Left lung (tissue), 10 donors: ENCODE data around the gene C19orf38. TPM values are rescaled to one million over a fixed set of nuclear protein-coding genes. Genes with fewer than 3 reads are reported as not detected.

ENCODE experiments used
- ATAC-seq: fragments of 200-7000 bp; cut with Tn5 transposase; one replicate; pipeline ENCODE4 v1.9.1; 2020; ENCODE audit warnings: moderate library complexity
- DNase-seq, 4 donors: peaks; one replicate each; pipeline ENCODE4 v3.0.0-alpha.2; 2013 to 2020
- H3K27ac ChIP-seq, 2 donors: fragments of 200-600 bp; sonication (generic) in 1 of 2; one replicate each; pipeline versions ENCODE4 v1.5.0 to v1.8.0; 2020 to 2021
- H3K27me3 ChIP-seq, 2 donors: fragments of 200-600 bp; sonication (generic) in 1 of 2; one replicate each; pipeline versions ENCODE4 v1.5.0 to v1.8.0; 2020 to 2021
- H3K36me3 ChIP-seq, 2 donors: fragments of 200-600 bp; sonication (generic) in 1 of 2; one replicate each; pipeline versions ENCODE4 v1.5.0 to v1.8.0; 2020 to 2021
- H3K4me1 ChIP-seq, 2 donors: fragments of 200-600 bp; one replicate each; pipeline ENCODE4 v1.8.0; 2021
- H3K4me3 ChIP-seq, 2 donors: fragments of 200-600 bp; sonication (generic) in 1 of 2; one replicate each; pipeline versions ENCODE4 v1.5.0 to v1.8.0; 2020 to 2021; ENCODE audit warnings: mild to moderate bottlenecking in 1 of 2
- H3K9me3 ChIP-seq, 2 donors: fragments of 200-600 bp; sonication (generic) in 1 of 2; one replicate each; pipeline versions ENCODE4 v1.5.0 to v1.8.0; 2020 to 2021
- intact Hi-C, 2 donors: fragments of 100-400 bp; cut with DNase I; formaldehyde crosslinking; loops; one replicate each; pipeline versions ENCODE4 v1.11.2 to v1.14.2; 2022
- polyA plus RNA-seq, 6 donors: library from polyadenylated mRNA; unstranded; fragments of 120-200 nt; gene quantifications; one replicate each; pipeline ENCODE4 v1.2.1, GENCODE V29; 2013; ENCODE audit not compliant: insufficient read length in 6 of 6
- total RNA-seq, 2 donors: library from RNA; stranded (reverse); fragmentation: NEBNext Ultra II Directional; extraction: Animal tissue kit (Norgen Biotek cat#: 25700); gene quantifications; one replicate each; pipeline ENCODE4 v1.2.1, GENCODE V29; 2021
- TF ChIP-seq, protein P1 (sequence below), 2 donors: fragments of 200-600 bp; sonication (generic) in 1 of 2; IDR thresholded peaks; one replicate each; pipeline versions ENCODE4 v1.5.0 to v1.8.0; 2021; ENCODE audit warnings: antibody characterized with exemption in 2 of 2
- donor health status: DM: no; HTN: yes; CAD: no.
- donor health status: DM: no; HTN: no; CAD: no.

C19orf38 gene
- total and polyA plus RNA-seq, 8 donors = 2.8 to 11.8 (median 4.1) TPM

DNA sequence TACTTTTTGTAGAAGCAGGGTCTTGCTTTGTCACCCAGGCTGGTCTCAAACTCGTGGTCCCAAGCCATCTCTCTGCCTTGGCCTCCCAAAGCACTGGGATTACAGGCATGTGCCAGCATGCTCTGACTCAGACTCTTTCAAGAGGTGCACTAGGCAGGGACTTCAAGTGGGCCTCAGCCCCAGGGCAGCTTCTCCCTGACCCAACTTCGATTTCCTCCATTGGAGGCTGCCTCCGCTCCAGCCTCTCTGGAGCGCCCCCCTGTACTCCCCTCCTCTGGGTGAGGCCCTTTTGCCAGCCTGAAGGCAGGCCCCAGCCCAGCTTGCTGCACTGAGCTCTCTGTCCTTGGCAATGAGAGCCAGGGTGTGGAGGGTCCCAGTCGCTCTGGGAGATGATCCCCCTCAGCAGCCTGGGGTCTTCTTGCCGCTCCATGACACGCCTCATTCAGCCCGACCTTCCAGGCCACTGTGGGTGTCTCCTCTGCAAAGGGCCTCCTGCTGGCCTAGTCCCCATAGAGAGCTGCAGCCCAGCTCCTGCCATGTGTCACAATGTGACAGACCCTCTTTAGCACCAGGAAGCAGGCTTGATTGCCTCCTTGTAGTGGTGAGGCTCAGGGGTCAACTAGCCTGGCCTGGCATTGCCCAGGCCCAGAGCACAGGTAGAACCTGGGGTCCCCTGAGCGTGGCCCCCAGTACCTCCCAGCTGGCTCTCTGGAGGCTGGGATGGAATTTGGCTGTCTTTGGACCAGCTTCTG, 39.6 kb downstream of the C19orf38 start:
- TF ChIP-seq, protein P1, sequence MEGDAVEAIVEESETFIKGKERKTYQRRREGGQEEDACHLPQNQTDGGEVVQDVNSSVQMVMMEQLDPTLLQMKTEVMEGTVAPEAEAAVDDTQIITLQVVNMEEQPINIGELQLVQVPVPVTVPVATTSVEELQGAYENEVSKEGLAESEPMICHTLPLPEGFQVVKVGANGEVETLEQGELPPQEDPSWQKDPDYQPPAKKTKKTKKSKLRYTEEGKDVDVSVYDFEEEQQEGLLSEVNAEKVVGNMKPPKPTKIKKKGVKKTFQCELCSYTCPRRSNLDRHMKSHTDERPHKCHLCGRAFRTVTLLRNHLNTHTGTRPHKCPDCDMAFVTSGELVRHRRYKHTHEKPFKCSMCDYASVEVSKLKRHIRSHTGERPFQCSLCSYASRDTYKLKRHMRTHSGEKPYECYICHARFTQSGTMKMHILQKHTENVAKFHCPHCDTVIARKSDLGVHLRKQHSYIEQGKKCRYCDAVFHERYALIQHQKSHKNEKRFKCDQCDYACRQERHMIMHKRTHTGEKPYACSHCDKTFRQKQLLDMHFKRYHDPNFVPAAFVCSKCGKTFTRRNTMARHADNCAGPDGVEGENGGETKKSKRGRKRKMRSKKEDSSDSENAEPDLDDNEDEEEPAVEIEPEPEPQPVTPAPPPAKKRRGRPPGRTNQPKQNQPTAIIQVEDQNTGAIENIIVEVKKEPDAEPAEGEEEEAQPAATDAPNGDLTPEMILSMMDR (IDR thresholded peaks at IDR 0.05) = no peak
- Histone ChIP-seq H3K4me1 (no peaks in the 10 kb centered on the region), H3K9me3 (no peaks in the 10 kb centered on the region), H3K36me3 (no peaks in the 10 kb centered on the region), H3K27me3 (no peaks in the 10 kb centered on the region), H3K4me3 (no peak overlapping the region), H3K27ac (no peak overlapping the region)
- ATAC-seq (peak; percentile 67), DNase-seq (no peak)
- intact Hi-C loops = no loop called here

DNA sequence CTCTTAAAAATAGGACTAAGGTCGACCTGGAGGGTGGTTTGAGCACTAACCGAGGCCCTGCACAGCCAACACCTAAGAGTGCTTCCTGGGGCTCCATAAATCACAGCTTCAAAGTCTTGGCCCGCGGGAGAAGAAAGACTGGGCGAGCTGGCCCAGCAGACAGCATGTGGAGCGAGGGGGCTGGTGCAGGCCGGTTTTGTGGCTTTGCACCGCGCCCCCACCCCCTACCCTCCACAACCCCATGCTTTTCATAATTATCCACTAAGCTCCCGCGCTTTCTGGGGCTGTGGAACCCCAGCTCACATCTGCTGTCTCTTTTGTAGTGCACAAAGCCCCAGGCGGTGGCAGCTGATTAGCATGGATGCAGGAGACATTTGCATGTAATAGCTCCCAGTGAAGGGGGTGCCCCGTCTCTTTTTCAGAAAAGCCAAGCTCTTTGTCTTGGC, 40.2 kb downstream of the C19orf38 start:
- no peak overlapping the region for H3K27ac ChIP-seq
- no peak for DNase-seq
- intact Hi-C loops = no loop called here

DNA sequence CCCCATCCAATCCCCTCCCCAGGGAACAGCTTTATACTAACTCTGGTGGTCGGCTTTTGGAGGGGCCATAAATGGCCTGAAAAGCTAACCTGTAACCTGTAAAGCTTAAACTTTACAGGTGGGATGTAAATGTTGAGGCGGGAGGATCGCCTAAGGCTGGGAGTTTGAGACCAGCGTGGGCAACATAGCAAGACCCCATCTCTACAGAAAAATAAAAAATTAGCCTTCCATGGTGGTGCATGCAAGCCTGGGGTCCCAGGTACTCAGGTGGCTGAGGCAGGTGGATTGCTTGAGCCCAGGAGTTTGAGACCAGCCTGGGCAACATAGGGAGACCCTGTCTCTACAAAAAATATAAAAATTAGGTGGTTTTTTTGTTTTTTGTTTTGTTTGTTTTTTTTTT, 41.7 kb downstream of the C19orf38 start:
- no peaks in the 10 kb centered on the region for H3K36me3 ChIP-seq
- H3K4me1 ChIP-seq = no peaks in the 10 kb centered on the region
- H3K4me3 ChIP-seq = no peak overlapping the region
- DNase-seq (no peak), ATAC-seq (no peak)
- H3K27me3 ChIP-seq = no peaks in the 10 kb centered on the region
- TF ChIP-seq, protein P1 (IDR thresholded peaks at IDR 0.05) = no peak
- intact Hi-C loops = no loop called here
- H3K9me3 ChIP-seq = no peaks in the 10 kb centered on the region
- H3K27ac ChIP-seq = no peak overlapping the region

More for the DNA sequence above, 40.2 kb downstream of the C19orf38 start:
- Histone ChIP-seq H3K27me3 (no peaks in the 10 kb centered on the region), H3K36me3 (no peaks in the 10 kb centered on the region), H3K4me1 (no peaks in the 10 kb centered on the region), H3K9me3 (no peaks in the 10 kb centered on the region), H3K4me3 (no peak overlapping the region)
- no peak for ATAC-seq
- TF ChIP-seq, protein P1 (IDR thresholded peaks at IDR 0.05) = no peak

DNA sequence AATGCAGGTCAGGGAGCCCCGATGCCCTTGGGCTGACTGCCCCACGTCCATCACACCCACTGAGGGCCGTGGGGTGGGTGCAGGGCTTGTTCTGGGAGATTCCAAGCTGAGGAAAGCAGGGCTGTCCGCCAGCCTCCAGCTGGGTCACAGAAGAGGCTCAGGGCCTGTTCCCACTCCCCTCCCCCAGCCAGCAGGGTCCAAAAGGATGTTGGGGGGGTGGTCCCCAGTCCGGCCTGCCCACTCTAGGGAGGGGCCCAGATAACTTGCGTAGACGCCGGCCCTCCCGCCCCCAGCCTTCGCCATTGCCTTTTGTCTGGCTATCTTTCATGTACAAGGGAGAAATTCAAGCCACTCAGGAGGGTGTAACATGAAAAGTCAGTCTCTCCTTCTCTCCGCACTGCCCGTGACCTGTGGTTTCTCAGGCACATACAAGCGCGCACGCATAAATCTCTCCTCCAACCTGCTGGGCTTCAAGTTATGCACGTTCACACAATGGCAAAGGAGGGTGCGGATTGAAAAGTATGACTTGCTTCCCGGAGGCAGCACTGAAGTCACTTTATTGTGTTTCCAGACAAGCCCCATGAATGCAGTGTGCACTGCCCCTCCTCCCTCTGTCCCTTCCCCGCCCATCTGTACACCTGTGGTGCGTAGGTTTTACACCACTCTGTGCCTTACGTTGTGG, 43.3 kb downstream of the C19orf38 start:
- TF ChIP-seq, protein P1 (IDR thresholded peaks at IDR 0.05) = no peak
- Histone ChIP-seq H3K4me3 (no peak overlapping the region), H3K36me3 (no peaks in the 10 kb centered on the region), H3K4me1 (peaks cover 0 to under 1% of the 10 kb centered on the region in 2 donors), H3K27ac (peak overlapping the region in 1 of 2 donors; percentile 23), H3K9me3 (no peaks in the 10 kb centered on the region), H3K27me3 (no peaks in the 10 kb centered on the region)
- intact Hi-C loops = no loop called here
- ATAC-seq (peak; percentile 36), DNase-seq (peak in 1 of 4 donors; percentile 74)

DNA sequence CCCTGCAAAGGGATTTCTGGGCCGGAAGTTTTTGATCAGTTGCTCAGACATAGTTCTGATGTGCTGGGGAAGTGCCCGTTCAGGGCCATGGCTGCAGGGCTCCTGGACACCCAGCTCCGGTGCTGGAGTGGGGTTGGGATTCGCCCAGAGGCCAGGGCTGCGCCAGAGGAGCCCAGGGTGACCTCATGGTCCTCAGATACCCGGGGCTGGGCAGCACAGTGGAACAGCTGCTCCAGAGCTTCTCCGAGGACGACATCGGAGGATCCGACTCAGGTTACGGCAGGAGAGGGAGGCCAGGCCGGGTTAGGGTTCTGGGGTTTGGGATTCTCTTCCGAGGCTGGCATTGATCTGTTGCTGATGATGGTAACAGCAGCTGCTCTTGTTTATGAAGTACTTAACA, 44.0 kb downstream of the C19orf38 start:
- H3K36me3 ChIP-seq = no peaks in the 10 kb centered on the region
- H3K27me3 ChIP-seq = no peaks in the 10 kb centered on the region
- no peak overlapping the region for H3K4me3 ChIP-seq
- TF ChIP-seq, protein P1 (IDR thresholded peaks at IDR 0.05) = no peak
- no peak for ATAC-seq
- no peaks in the 10 kb centered on the region for H3K9me3 ChIP-seq
- peaks cover 6 to 8% of the 10 kb centered on the region in 2 donors for H3K4me1 ChIP-seq
- DNase-seq = no peak
- intact Hi-C loops = no loop called here
- H3K27ac ChIP-seq = no peak overlapping the region
